OCI-LY1 (cell line): ENCODE data around the gene KLC1.

Experiments used
- H2AFZ ChIP-seq: fragments of 200-600 bp; sonication (generic), shearing (Covaris generic); 2 replicates; pipeline ENCODE4 v1.6.0; 2014; ENCODE audit warnings: antibody characterized with exemption, mild to moderate bottlenecking, low read length
- H3F3A ChIP-seq: fragments of 200-600 bp; sonication (generic), shearing (Covaris generic); 2 replicates; pipeline ENCODE4 v1.6.0; 2014; ENCODE audit warnings: mild to moderate bottlenecking, antibody characterized with exemption, low read length, moderate library complexity; ENCODE audit not compliant: insufficient read depth
- H3K27ac ChIP-seq: fragments of 200-600 bp; sonication (generic); 2 replicates; pipeline ENCODE4 v1.5.1; 2014; ENCODE audit warnings: low read length, mixed run types, mild to moderate bottlenecking, low read depth; ENCODE audit not compliant: poor library complexity, severe bottlenecking
- H3K27me3 ChIP-seq: fragments of 200-600 bp; sonication (generic); 2 replicates; pipeline ENCODE4 v1.6.0; 2014; ENCODE audit warnings: antibody characterized with exemption, mild to moderate bottlenecking, low read length, moderate library complexity; ENCODE audit not compliant: insufficient read depth
- H3K36me3 ChIP-seq: fragments of 200-600 bp; sonication (generic); 2 replicates; pipeline ENCODE4 v1.6.1; 2014; ENCODE audit warnings: mild to moderate bottlenecking, antibody characterized with exemption, low read length, moderate library complexity, mixed read lengths; ENCODE audit not compliant: insufficient read depth
- H3K4me1 ChIP-seq: fragments of 200-600 bp; sonication (generic); 2 replicates; pipeline ENCODE4 v1.5.1; 2014; ENCODE audit warnings: mild to moderate bottlenecking, low read length, moderate library complexity; ENCODE audit not compliant: insufficient read depth, severe bottlenecking
- H3K4me2 ChIP-seq: fragments of 200-600 bp; sonication (generic), shearing (Covaris generic); 2 replicates; pipeline ENCODE4 v1.6.1; 2014; ENCODE audit warnings: low read length
- H3K4me3 ChIP-seq: fragments of 200-600 bp; sonication (generic); 2 replicates; pipeline ENCODE4 v1.5.1; 2014; ENCODE audit warnings: low read length, low read depth, mild to moderate bottlenecking, mixed read lengths; ENCODE audit not compliant: poor library complexity, severe bottlenecking
- H3K79me2 ChIP-seq: fragments of 200-600 bp; shearing (Covaris generic); 2 replicates; pipeline ENCODE4 v1.6.1; 2016; ENCODE audit warnings: mixed run types, low read length, mixed read lengths; ENCODE audit not compliant: insufficient read depth
- H3K9ac ChIP-seq: fragments of 200-600 bp; sonication (generic), shearing (Covaris generic); 2 replicates; pipeline ENCODE4 v1.6.1; 2014; ENCODE audit warnings: mild to moderate bottlenecking, low read length, mixed read lengths
- H3K9me2 ChIP-seq: fragments of 200-600 bp; sonication (generic), shearing (Covaris generic); 2 replicates; pipeline ENCODE4 v1.6.1; 2014; ENCODE audit warnings: low read depth, mild to moderate bottlenecking, low read length, mixed read lengths
- H3K9me3 ChIP-seq: fragments of 200-600 bp; shearing (Covaris generic); 2 replicates; pipeline ENCODE4 v1.6.1; 2014; ENCODE audit warnings: low read length, mixed read lengths
- H4K20me1 ChIP-seq: fragments of 200-600 bp; sonication (generic), shearing (Covaris generic); 2 replicates; pipeline ENCODE4 v1.6.0; 2016; ENCODE audit warnings: mild to moderate bottlenecking, low read length; ENCODE audit not compliant: insufficient read depth
- EZH2 ChIP-seq: fragments of 200-600 bp; sonication (generic), shearing (Covaris generic); IDR thresholded peaks from 2 replicates; pipeline ENCODE4 v1.8.0; 2017; ENCODE audit warnings: borderline replicate concordance, mixed run types, mild to moderate bottlenecking, antibody characterized with exemption, low read length, moderate library complexity, mixed read lengths
- TF ChIP-seq, protein P1 (sequence below): fragments of 200-600 bp; sonication (generic), shearing (Covaris generic); IDR thresholded peaks from 2 replicates; pipeline ENCODE4 v1.5.1; 2017; ENCODE audit warnings: mild to moderate bottlenecking, antibody characterized with exemption, low read length, moderate library complexity, mixed read lengths

Gene KLC1

DNA sequence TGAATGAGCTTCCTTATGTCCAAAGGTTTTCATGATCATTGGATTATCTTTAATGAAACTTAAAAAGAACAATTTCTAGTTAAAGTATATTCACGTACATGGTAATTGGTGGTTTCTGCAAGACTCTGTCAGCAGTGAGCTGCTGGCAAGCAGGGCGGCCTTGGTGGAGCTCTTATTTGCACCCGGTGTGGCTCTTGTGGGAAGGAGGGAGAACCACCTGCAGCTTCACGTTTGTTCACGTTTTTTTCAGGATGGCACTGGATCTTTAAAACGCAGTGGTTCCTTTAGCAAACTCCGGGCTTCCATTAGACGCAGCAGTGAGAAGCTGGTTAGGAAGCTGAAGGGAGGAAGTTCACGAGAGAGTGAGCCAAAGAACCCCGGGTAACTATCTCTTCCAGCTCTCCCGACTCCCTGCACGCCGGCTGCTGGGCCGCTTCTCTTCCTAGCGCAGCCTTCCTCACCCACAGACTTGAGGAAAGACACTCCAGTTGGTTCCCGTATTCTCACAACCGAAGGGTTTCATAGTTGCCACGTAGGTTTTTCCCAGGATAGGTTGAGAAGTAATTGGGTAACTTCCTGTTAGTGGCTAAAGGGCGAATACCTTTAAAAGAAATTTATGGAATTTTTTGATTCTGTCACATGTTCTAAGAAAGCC lies 57.9 kb downstream of the KLC1 start:
- no peak overlapping the region for H3K4me3 ChIP-seq
- TF ChIP-seq, protein P1, sequence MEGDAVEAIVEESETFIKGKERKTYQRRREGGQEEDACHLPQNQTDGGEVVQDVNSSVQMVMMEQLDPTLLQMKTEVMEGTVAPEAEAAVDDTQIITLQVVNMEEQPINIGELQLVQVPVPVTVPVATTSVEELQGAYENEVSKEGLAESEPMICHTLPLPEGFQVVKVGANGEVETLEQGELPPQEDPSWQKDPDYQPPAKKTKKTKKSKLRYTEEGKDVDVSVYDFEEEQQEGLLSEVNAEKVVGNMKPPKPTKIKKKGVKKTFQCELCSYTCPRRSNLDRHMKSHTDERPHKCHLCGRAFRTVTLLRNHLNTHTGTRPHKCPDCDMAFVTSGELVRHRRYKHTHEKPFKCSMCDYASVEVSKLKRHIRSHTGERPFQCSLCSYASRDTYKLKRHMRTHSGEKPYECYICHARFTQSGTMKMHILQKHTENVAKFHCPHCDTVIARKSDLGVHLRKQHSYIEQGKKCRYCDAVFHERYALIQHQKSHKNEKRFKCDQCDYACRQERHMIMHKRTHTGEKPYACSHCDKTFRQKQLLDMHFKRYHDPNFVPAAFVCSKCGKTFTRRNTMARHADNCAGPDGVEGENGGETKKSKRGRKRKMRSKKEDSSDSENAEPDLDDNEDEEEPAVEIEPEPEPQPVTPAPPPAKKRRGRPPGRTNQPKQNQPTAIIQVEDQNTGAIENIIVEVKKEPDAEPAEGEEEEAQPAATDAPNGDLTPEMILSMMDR, result no peak
- no peak for TF ChIP-seq EZH2
- H3K4me1 ChIP-seq, result peaks cover 52% of the 10 kb centered on the region
- H3K79me2 ChIP-seq, result no peaks in the 10 kb centered on the region
- H3K27ac ChIP-seq, result peak overlapping the region; percentile 19
- H3K4me2 ChIP-seq, result no peak overlapping the region
- peaks cover 61% of the 10 kb centered on the region for H3K36me3 ChIP-seq
- H3K9me3 ChIP-seq, result no peaks in the 10 kb centered on the region
- no peak overlapping the region for H3K9ac ChIP-seq
- no peaks in the 10 kb centered on the region for H3K27me3 ChIP-seq
- no peaks in the 10 kb centered on the region; the same call in 1 of the 2 replicates for H3F3A ChIP-seq
- H4K20me1 ChIP-seq, result no peaks in the 10 kb centered on the region
- H3K9me2 ChIP-seq, result no peaks in the 10 kb centered on the region
- no peak overlapping the region for H2AFZ ChIP-seq

DNA sequence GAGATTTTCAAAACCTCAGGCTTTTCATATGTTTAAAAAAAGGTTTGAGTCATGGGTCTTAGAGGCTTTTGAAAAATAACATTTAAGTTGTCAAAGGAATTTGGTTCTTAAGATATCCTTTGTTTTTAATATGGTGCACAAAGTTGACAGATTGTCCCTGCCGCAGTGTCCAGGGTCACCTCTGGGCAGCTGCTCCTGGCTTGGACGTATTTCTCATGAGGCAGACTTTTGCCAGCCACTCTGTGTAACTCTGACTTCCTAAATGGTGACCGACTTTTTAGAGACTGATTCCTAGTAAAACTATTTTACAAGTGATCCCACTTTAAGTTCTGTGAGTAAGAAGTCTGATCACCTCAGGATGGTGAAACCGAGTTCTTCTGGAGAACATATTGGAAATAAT lies 58.7 kb downstream of the KLC1 start:
- H3K27ac ChIP-seq, result no peak overlapping the region
- H3K27me3 ChIP-seq, result no peaks in the 10 kb centered on the region
- peaks cover 59% of the 10 kb centered on the region for H3K36me3 ChIP-seq
- no peak overlapping the region for H3K4me3 ChIP-seq
- H3K4me2 ChIP-seq, result no peak overlapping the region
- no peak for TF ChIP-seq EZH2
- TF ChIP-seq, protein P1, result no peak
- no peak overlapping the region for H2AFZ ChIP-seq
- H3K9me3 ChIP-seq, result no peaks in the 10 kb centered on the region
- peaks cover 59% of the 10 kb centered on the region for H3K4me1 ChIP-seq
- H3K9ac ChIP-seq, result no peak overlapping the region
- peaks cover 4% of the 10 kb centered on the region; the same call in 1 of the 2 replicates for H3F3A ChIP-seq
- H3K79me2 ChIP-seq, result no peaks in the 10 kb centered on the region
- H3K9me2 ChIP-seq, result no peaks in the 10 kb centered on the region
- no peaks in the 10 kb centered on the region for H4K20me1 ChIP-seq

DNA sequence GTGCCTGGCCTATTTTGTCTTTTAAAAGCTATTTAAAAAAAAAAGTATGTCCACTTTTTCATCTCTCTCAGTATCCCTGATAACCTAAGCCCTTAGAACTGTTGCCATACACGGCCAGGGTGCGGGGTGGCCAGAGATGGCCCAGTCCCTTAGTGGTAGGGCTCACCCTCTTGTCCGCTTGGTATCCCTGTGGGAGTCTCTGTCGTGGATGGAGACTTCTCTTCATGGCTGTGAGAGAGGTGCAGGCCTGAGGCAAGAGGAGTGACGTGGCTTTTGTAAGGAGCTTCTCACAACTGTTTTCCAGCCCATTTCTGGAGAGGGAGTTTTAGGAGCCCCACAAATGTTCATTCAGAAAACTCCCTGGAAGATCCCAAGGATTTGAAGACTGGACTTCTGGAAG lies 59.4 kb downstream of the KLC1 start:
- peak overlapping the region; percentile 97 for H3K27ac ChIP-seq
- no peaks in the 10 kb centered on the region for H4K20me1 ChIP-seq
- peak overlapping the region; percentile 62 for H3K9ac ChIP-seq
- H3K4me1 ChIP-seq, result peaks cover 67% of the 10 kb centered on the region
- H3K9me2 ChIP-seq, result no peaks in the 10 kb centered on the region
- no peak overlapping the region for H2AFZ ChIP-seq
- H3K79me2 ChIP-seq, result no peaks in the 10 kb centered on the region
- H3K36me3 ChIP-seq, result peaks cover 58% of the 10 kb centered on the region
- peaks cover 4% of the 10 kb centered on the region; the same call in 1 of the 2 replicates for H3F3A ChIP-seq
- no peak for TF ChIP-seq EZH2
- TF ChIP-seq, protein P1, result no peak
- H3K4me2 ChIP-seq, result peak overlapping the region; percentile 63; the same call in 1 of the 2 replicates
- no peaks in the 10 kb centered on the region for H3K27me3 ChIP-seq
- H3K4me3 ChIP-seq, result no peak overlapping the region
- H3K9me3 ChIP-seq, result no peaks in the 10 kb centered on the region
